ENCODE measurements around the gene FBXO44. TPM values are rescaled to one million over a fixed set of nuclear protein-coding genes. Genes with fewer than 3 reads are reported as not detected.

FBXO44 gene
- total RNA-seq, 6 donors from 2014 or later, result 14.7 to 114 (median 18.0) TPM

GRCh38 chr1:11643782-11644181, 10.9 kb upstream of the FBXO44 start:
- no peak for ATAC-seq (ENCODE audit: low FRiP score in 2 of 2)
- H3K9me3 ChIP-seq, result no peaks in the 10 kb centered on the region
- no peak overlapping the region for H3K4me3 ChIP-seq
- H3K27me3 ChIP-seq, result no peaks in the 10 kb centered on the region
- 57 to 62% methylated on average over 5 of the region's 5 CpGs for WGBS, 2 donors
- TF ChIP-seq POLR2AphosphoS5 (IDR thresholded peaks at IDR 0.05), result no peak
- no peak for TF ChIP-seq CTCF (IDR thresholded peaks at IDR 0.05)
- TF ChIP-seq EP300 (IDR thresholded peaks at IDR 0.05), result no peak
- no peak for TF ChIP-seq POLR2A (IDR thresholded peaks at IDR 0.05)
- H3K27ac ChIP-seq, result no peak overlapping the region
- DNase-seq, result no peak
- no peaks in the 10 kb centered on the region for H3K36me3 ChIP-seq
- H3K4me1 ChIP-seq, result peaks cover 2 to 7% (median 4%) of the 10 kb centered on the region in 4 donors

- no peaks in the 10 kb centered on the region for H3K36me3 ChIP-seq
- no peak for TF ChIP-seq POLR2A (IDR thresholded peaks at IDR 0.05)
- TF ChIP-seq CTCF (IDR thresholded peaks at IDR 0.05), result no peak
- TF ChIP-seq EP300 (IDR thresholded peaks at IDR 0.05), result no peak
- no peak for TF ChIP-seq POLR2AphosphoS5 (IDR thresholded peaks at IDR 0.05)
- no peak overlapping the region for H3K27ac ChIP-seq
- H3K4me3 ChIP-seq, result no peak overlapping the region
- DNase-seq, result no peak
- H3K9me3 ChIP-seq, result no peaks in the 10 kb centered on the region
- peaks cover 0 to 8% (median 2%) of the 10 kb centered on the region in 4 donors for H3K27me3 ChIP-seq
- H3K4me1 ChIP-seq, result peaks cover 17 to 22% (median 19%) of the 10 kb centered on the region in 4 donors
- 88 to 93% methylated on average over 5 of the region's 5 CpGs for WGBS, 2 donors
- ATAC-seq (ENCODE audit: low FRiP score in 2 of 2), result no peak
These were observed 9.4 kb upstream of the FBXO44 start for GRCh38 chr1:11645270-11645669.

GRCh38 chr1:11645670-11646265, 8.9 kb upstream of the FBXO44 start:
- Histone ChIP-seq H3K4me1 (peaks cover 22 to 27% (median 24%) of the 10 kb centered on the region in 4 donors), H3K27ac (no peak overlapping the region), H3K27me3 (peaks cover 0 to 10% (median 2%) of the 10 kb centered on the region in 4 donors), H3K36me3 (no peaks in the 10 kb centered on the region), H3K4me3 (no peak overlapping the region), H3K9me3 (no peaks in the 10 kb centered on the region)
- 27% methylated on average over 7 to 8 of the region's 8 CpGs for WGBS, 2 donors
- TF ChIP-seq CTCF (IDR thresholded peaks at IDR 0.05) (peak; percentile 14 to 76 (median 57)), POLR2AphosphoS5 (IDR thresholded peaks at IDR 0.05) (no peak)
- peak in 1 of 2 donors; percentile 69 for DNase-seq
- peak; percentile 52 to 54 for ATAC-seq (ENCODE audit: low FRiP score in 2 of 2)

- no peak for TF ChIP-seq CTCF (IDR thresholded peaks at IDR 0.05)
- no peak for TF ChIP-seq POLR2AphosphoS5 (IDR thresholded peaks at IDR 0.05)
- TF ChIP-seq POLR2A (IDR thresholded peaks at IDR 0.05), result no peak
- TF ChIP-seq EP300 (IDR thresholded peaks at IDR 0.05), result no peak
- DNase-seq (no peak), ATAC-seq (ENCODE audit: low FRiP score in 2 of 2) (no peak)
- WGBS, 2 donors, result 82 to 84% methylated on average over 9 of the region's 9 CpGs
- H3K36me3 ChIP-seq, result no peaks in the 10 kb centered on the region
- no peaks in the 10 kb centered on the region for H3K9me3 ChIP-seq
- H3K4me3 ChIP-seq, result no peak overlapping the region
- peaks cover 0 to 10% (median 2%) of the 10 kb centered on the region in 4 donors for H3K27me3 ChIP-seq
- no peak overlapping the region for H3K27ac ChIP-seq
- peaks cover 23 to 30% (median 25%) of the 10 kb centered on the region in 4 donors for H3K4me1 ChIP-seq
These were observed 8.4 kb upstream of the FBXO44 start for GRCh38 chr1:11646317-11646716.

- Histone ChIP-seq H3K4me3 (no peak overlapping the region), H3K27me3 (peaks cover 0 to 10% (median 2%) of the 10 kb centered on the region in 4 donors), H3K4me1 (peaks cover 23 to 30% (median 25%) of the 10 kb centered on the region in 4 donors), H3K27ac (no peak overlapping the region), H3K36me3 (no peaks in the 10 kb centered on the region), H3K9me3 (no peaks in the 10 kb centered on the region)
- TF ChIP-seq CTCF (IDR thresholded peaks at IDR 0.05) (no peak), POLR2A (IDR thresholded peaks at IDR 0.05) (no peak), EP300 (IDR thresholded peaks at IDR 0.05) (no peak)
- no peak for ATAC-seq (ENCODE audit: low FRiP score in 2 of 2)
- 86 to 96% methylated on average over 6 to 7 of the region's 7 CpGs for WGBS, 2 donors
- no peak for DNase-seq
These were observed 7.3 kb upstream of the FBXO44 start for GRCh38 chr1:11647333-11647732.

Data from upper lobe of left lung (tissue), 6 donors.